Measurements from ENCODE around the gene MRPL1.
"Not testable (repeated sequence)": the region's sequence is repeated elsewhere in the genome, so short reads cannot be mapped to it uniquely, and the experiment has no call there.

Gene MRPL1

GRCh38 chr4:77959566-77960338, 97.1 kb downstream of the MRPL1 start:
- H3K4me3 Mint-ChIP-seq = no peak overlapping the region
- H3K27ac Mint-ChIP-seq = no peak overlapping the region
- no peaks in the 10 kb centered on the region for H3K27me3 Mint-ChIP-seq
- peaks cover 2% of the 10 kb centered on the region for H3K36me3 Mint-ChIP-seq (ENCODE audit: low read depth)
- H3K4me1 Mint-ChIP-seq (ENCODE audit: low read depth) = peaks cover 17% of the 10 kb centered on the region
- no peaks in the 10 kb centered on the region for H3K9me3 Mint-ChIP-seq

DNA sequence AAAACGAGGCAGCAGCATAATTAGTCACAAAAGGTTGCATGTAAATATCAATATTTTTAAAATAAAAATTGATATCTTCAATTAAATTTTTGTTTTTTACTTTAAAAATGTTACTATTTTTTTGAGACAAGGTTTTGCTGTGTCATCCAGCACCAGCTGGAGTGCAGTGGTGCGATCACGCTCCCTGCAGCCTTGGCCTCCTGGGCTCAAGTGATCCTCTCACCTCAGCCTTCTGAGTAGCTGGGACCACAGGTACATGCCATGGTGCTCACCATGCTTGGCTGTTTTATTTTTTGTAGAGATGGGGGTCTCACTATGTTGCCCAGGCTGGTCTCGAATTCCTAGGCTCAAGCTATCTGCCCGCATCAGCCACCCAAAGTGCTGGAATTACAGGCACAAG, 97.7 kb downstream of the MRPL1 start:
- Mint-ChIP-seq H3K36me3 (ENCODE audit: low read depth) (no peaks in the 10 kb centered on the region), H3K27ac (no peak overlapping the region), H3K4me1 (ENCODE audit: low read depth) (peaks cover 17% of the 10 kb centered on the region), H3K4me3 (no peak overlapping the region), H3K27me3 (no peaks in the 10 kb centered on the region), H3K9me3 (no peaks in the 10 kb centered on the region)

GRCh38 chr4:77963004-77963403, 100.4 kb downstream of the MRPL1 start:
- Mint-ChIP-seq H3K36me3 (ENCODE audit: low read depth) (no peaks in the 10 kb centered on the region), H3K27ac (no peak overlapping the region), H3K9me3 (no peaks in the 10 kb centered on the region), H3K27me3 (peaks cover 4% of the 10 kb centered on the region), H3K4me1 (ENCODE audit: low read depth) (peaks cover 5% of the 10 kb centered on the region), H3K4me3 (no peak overlapping the region)

DNA sequence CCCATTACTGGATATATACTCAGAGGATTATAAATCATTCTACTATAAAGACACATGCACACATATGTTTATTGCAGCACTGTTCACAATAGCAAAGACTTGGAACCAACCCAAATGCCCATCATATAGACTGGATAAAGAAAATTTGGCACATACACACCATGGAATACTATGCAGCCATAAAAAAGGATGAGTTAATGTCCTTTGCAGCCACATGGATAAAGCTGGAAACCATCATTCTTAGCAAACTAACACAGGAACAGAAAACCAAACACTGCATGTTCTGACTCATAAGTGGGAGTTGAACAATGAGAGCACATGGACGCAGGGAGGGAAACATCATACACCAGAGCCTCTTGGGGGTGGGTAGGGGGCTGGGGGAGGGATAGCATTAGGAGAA, 111.0 kb downstream of the MRPL1 start:
- peaks cover 19% of the 10 kb centered on the region for H3K27me3 Mint-ChIP-seq
- H3K27ac Mint-ChIP-seq; H3K4me1 Mint-ChIP-seq (ENCODE audit: low read depth); H3K4me3 Mint-ChIP-seq; H3K9me3 Mint-ChIP-seq; H3K36me3 Mint-ChIP-seq (ENCODE audit: low read depth): not testable (repeated sequence)

GRCh38 chr4:77982900-77983540, 120.4 kb downstream of the MRPL1 start:
- H3K27me3 Mint-ChIP-seq = peaks cover 31% of the 10 kb centered on the region
- H3K4me1 Mint-ChIP-seq (ENCODE audit: low read depth); H3K27ac Mint-ChIP-seq; H3K4me3 Mint-ChIP-seq; H3K9me3 Mint-ChIP-seq; H3K36me3 Mint-ChIP-seq (ENCODE audit: low read depth): not testable (repeated sequence)

DNA sequence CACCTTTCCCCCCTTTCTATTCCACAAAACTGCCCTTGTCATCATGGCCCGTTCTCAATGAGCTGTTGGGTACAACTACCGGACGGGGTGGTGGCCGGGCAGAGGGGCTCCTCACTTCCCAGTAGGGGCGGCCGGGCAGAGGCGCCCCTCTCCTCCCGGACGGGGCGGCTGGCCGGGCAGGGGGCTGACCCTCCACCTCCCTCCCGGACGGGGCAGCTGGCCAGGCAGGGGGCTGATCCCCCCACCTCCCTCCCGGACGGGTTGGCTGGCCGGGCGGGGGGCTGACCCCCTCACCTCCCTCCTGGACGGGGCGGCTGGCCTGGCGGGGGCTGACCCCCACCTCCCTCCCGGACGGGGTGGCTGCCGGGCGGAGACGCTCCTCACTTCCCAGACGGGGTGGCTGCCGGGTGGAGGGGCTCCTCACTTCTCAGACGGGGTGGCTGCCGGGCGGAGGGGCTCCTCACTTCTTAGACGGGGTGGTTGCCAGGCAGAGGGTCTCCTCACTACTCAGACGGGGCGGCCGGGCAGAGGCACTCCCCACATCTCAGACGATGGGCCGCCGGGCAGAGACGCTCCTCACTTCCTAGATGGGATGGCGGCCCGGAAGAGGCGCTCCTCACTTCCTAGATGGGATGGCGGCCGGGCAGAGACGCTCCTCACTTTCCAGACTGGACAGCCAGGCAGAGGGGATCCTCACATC, 121.1 kb downstream of the MRPL1 start:
- H3K36me3 Mint-ChIP-seq (ENCODE audit: low read depth); H3K27ac Mint-ChIP-seq; H3K4me3 Mint-ChIP-seq; H3K9me3 Mint-ChIP-seq; H3K4me1 Mint-ChIP-seq (ENCODE audit: low read depth): not testable (repeated sequence)
- H3K27me3 Mint-ChIP-seq = peaks cover 31% of the 10 kb centered on the region

- Mint-ChIP-seq H3K9me3 (peaks cover 3% of the 10 kb centered on the region), H3K27me3 (peaks cover 27% of the 10 kb centered on the region), H3K4me1 (ENCODE audit: low read depth) (no peaks in the 10 kb centered on the region), H3K27ac (no peak overlapping the region), H3K4me3 (no peak overlapping the region), H3K36me3 (ENCODE audit: low read depth) (no peaks in the 10 kb centered on the region)
Measured at GRCh38 chr4:77989968-77990367, 127.3 kb downstream of the MRPL1 start.

- H3K4me1 Mint-ChIP-seq (ENCODE audit: low read depth) = no peaks in the 10 kb centered on the region
Measured at GRCh38 chr4:77990456-77990855, 127.8 kb downstream of the MRPL1 start.

GRCh38 chr4:77990904-77991358, 128.3 kb downstream of the MRPL1 start:
- H3K36me3 Mint-ChIP-seq (ENCODE audit: low read depth) = no peaks in the 10 kb centered on the region
- no peak overlapping the region for H3K27ac Mint-ChIP-seq
- no peaks in the 10 kb centered on the region for H3K4me1 Mint-ChIP-seq (ENCODE audit: low read depth)
- peaks cover 20% of the 10 kb centered on the region for H3K27me3 Mint-ChIP-seq
- no peak overlapping the region for H3K4me3 Mint-ChIP-seq
- no peaks in the 10 kb centered on the region for H3K9me3 Mint-ChIP-seq

More at GRCh38 chr4:77990456-77990855, 127.8 kb downstream of the MRPL1 start:
- Mint-ChIP-seq H3K4me3 (no peak overlapping the region), H3K27ac (no peak overlapping the region), H3K27me3 (peaks cover 24% of the 10 kb centered on the region), H3K36me3 (ENCODE audit: low read depth) (no peaks in the 10 kb centered on the region), H3K9me3 (no peaks in the 10 kb centered on the region)

- H3K4me1 Mint-ChIP-seq (ENCODE audit: low read depth) = no peaks in the 10 kb centered on the region
- peaks cover 20% of the 10 kb centered on the region for H3K27me3 Mint-ChIP-seq
- H3K9me3 Mint-ChIP-seq = no peaks in the 10 kb centered on the region
- no peak overlapping the region for H3K4me3 Mint-ChIP-seq
- no peak overlapping the region for H3K27ac Mint-ChIP-seq
- no peaks in the 10 kb centered on the region for H3K36me3 Mint-ChIP-seq (ENCODE audit: low read depth)
Measured at GRCh38 chr4:77992581-77992980, 130.0 kb downstream of the MRPL1 start.

GRCh38 chr4:77994194-77994721, 131.6 kb downstream of the MRPL1 start:
- H3K4me3 Mint-ChIP-seq = no peak overlapping the region
- H3K27ac Mint-ChIP-seq = no peak overlapping the region
- H3K27me3 Mint-ChIP-seq = peaks cover 10% of the 10 kb centered on the region
- H3K9me3 Mint-ChIP-seq = no peaks in the 10 kb centered on the region
- no peaks in the 10 kb centered on the region for H3K36me3 Mint-ChIP-seq (ENCODE audit: low read depth)
- no peaks in the 10 kb centered on the region for H3K4me1 Mint-ChIP-seq (ENCODE audit: low read depth)

- Mint-ChIP-seq H3K27ac (no peak overlapping the region), H3K27me3 (peaks cover 9% of the 10 kb centered on the region), H3K4me1 (ENCODE audit: low read depth) (no peaks in the 10 kb centered on the region), H3K36me3 (ENCODE audit: low read depth) (no peaks in the 10 kb centered on the region), H3K9me3 (no peaks in the 10 kb centered on the region), H3K4me3 (no peak overlapping the region)
Measured at GRCh38 chr4:77996076-77996475, 133.4 kb downstream of the MRPL1 start.

DNA sequence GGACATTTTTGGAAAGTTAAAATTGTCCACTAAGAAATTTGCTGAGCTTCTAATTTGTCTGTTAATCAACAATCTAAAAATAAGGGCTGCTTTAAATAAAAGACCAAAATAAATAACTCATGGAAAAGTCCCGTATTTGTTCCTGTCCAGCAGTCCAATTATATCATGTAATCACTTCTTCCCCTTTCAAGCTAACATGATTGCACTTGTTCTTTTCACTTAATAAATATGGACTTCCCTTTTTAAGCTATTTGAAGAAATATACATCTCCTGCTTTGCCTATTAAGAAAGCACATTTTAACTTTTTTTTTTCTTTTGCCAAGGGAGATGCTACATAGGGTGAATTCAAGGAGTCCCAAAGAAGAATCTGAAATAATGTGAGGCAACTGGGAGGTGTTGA, 138.9 kb downstream of the MRPL1 start:
- H3K9me3 Mint-ChIP-seq = no peaks in the 10 kb centered on the region
- H3K27ac Mint-ChIP-seq = no peak overlapping the region
- H3K36me3 Mint-ChIP-seq (ENCODE audit: low read depth) = no peaks in the 10 kb centered on the region
- no peaks in the 10 kb centered on the region for H3K4me1 Mint-ChIP-seq (ENCODE audit: low read depth)
- peaks cover 14% of the 10 kb centered on the region for H3K27me3 Mint-ChIP-seq
- H3K4me3 Mint-ChIP-seq = no peak overlapping the region

GRCh38 chr4:78002260-78002659, 139.6 kb downstream of the MRPL1 start:
- peaks cover 14% of the 10 kb centered on the region for H3K27me3 Mint-ChIP-seq
- H3K4me3 Mint-ChIP-seq = no peak overlapping the region
- H3K9me3 Mint-ChIP-seq = no peaks in the 10 kb centered on the region
- H3K27ac Mint-ChIP-seq = no peak overlapping the region
- no peaks in the 10 kb centered on the region for H3K36me3 Mint-ChIP-seq (ENCODE audit: low read depth)
- no peaks in the 10 kb centered on the region for H3K4me1 Mint-ChIP-seq (ENCODE audit: low read depth)

Data from stimulated activated naive CD8-positive, alpha-beta T cell treated with anti-CD3 and anti-CD28 coated beads, Interleukin-15, Interleukin-2, amounts not matched to agents 100 ng/mL and 50 ng/mL, for 24 hours (primary cell).